ENCODE measurements around the gene PIP4K2B.

PIP4K2B gene

DNA sequence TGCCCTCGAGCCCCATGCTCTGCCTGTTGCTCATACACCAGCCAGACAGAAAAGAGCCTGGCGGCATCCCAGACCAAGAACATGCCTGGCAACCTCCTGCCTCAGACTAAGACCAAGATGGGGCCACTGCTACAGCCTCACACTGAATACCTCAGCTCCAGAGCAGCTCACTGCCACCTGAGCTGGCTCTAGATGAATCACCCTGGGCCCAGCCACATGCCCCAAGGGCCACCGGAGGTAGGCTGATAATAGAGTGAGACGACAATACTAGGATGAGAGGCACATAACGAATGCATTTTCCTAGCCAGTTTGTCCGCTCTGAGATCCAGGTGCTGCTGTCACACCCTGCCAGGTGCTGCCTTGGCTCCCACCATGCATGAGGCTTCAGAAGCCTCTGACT is 13.0 kb downstream of the PIP4K2B start:
- Histone ChIP-seq H4K20me1 (ENCODE audit: insufficient read depth, low read length) (peaks cover 34% of the 10 kb centered on the region), H3K27ac (ENCODE audit: low read length) (no peak overlapping the region), H3K4me1 (ENCODE audit: insufficient read depth, low read length) (no peaks in the 10 kb centered on the region), H3K4me2 (ENCODE audit: insufficient read depth, low read length) (no peak overlapping the region), H3K4me3 (ENCODE audit: low read depth in 1 of 2, low read length in 2 of 2) (no peak overlapping the region), H3K9me3 (ENCODE audit: insufficient read depth, low read length, severe bottlenecking) (no peaks in the 10 kb centered on the region), H3K9ac (ENCODE audit: low read depth, low read length) (no peak overlapping the region), H3K79me2 (ENCODE audit: insufficient read depth, low read length) (peaks cover 38% of the 10 kb centered on the region), H2AFZ (ENCODE audit: low read depth, low read length) (no peak overlapping the region), H3K27me3 (ENCODE audit: insufficient read depth, low read length, poor library complexity) (no peaks in the 10 kb centered on the region), H3K36me3 (ENCODE audit: insufficient read depth, low read length) (peaks cover 67% of the 10 kb centered on the region)
- no peak for TF ChIP-seq EZH2 (IDR thresholded peaks at IDR 0.05; ENCODE audit: borderline replicate concordance, low read depth, low read length, severe bottlenecking)
- TF ChIP-seq, protein P1, sequence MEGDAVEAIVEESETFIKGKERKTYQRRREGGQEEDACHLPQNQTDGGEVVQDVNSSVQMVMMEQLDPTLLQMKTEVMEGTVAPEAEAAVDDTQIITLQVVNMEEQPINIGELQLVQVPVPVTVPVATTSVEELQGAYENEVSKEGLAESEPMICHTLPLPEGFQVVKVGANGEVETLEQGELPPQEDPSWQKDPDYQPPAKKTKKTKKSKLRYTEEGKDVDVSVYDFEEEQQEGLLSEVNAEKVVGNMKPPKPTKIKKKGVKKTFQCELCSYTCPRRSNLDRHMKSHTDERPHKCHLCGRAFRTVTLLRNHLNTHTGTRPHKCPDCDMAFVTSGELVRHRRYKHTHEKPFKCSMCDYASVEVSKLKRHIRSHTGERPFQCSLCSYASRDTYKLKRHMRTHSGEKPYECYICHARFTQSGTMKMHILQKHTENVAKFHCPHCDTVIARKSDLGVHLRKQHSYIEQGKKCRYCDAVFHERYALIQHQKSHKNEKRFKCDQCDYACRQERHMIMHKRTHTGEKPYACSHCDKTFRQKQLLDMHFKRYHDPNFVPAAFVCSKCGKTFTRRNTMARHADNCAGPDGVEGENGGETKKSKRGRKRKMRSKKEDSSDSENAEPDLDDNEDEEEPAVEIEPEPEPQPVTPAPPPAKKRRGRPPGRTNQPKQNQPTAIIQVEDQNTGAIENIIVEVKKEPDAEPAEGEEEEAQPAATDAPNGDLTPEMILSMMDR (IDR thresholded peaks at IDR 0.05; ENCODE audit: borderline replicate concordance, extremely low read depth, low read length, poor library complexity, severe bottlenecking) = no peak
- no peak for DNase-seq
- ATAC-seq (ENCODE audit: insufficient read depth, low read depth) = no peak

DNA sequence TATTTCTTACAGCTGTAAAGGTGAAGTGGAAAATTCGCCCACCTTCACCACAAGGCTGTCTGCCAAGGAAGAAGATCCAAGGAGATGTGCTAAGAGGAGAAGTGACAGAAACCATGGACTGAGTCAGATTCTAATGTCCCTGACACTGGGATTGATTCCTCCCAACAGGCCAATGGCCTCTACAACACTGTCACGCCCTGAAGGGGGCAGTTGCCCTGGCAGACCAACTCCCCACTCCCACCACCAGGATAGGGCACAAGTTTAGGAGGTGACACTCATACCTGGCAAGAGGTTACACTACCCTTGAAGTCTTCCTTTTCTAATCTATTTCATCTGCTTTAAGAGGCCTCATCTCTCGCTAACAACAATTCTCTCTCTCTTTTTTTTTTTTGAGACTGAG is 16.1 kb downstream of the PIP4K2B start:
- Histone ChIP-seq H3K4me1 (ENCODE audit: insufficient read depth, low read length) (no peaks in the 10 kb centered on the region), H3K27ac (ENCODE audit: low read length) (no peak overlapping the region), H3K79me2 (ENCODE audit: insufficient read depth, low read length) (peaks cover 12% of the 10 kb centered on the region), H3K4me2 (ENCODE audit: insufficient read depth, low read length) (no peak overlapping the region), H3K9ac (ENCODE audit: low read depth, low read length) (no peak overlapping the region), H3K36me3 (ENCODE audit: insufficient read depth, low read length) (peaks cover 88% of the 10 kb centered on the region), H3K9me3 (ENCODE audit: insufficient read depth, low read length, severe bottlenecking) (no peaks in the 10 kb centered on the region), H4K20me1 (ENCODE audit: insufficient read depth, low read length) (peaks cover 12% of the 10 kb centered on the region), H3K4me3 (ENCODE audit: low read depth in 1 of 2, low read length in 2 of 2) (no peak overlapping the region), H2AFZ (ENCODE audit: low read depth, low read length) (no peak overlapping the region), H3K27me3 (ENCODE audit: insufficient read depth, low read length, poor library complexity) (no peaks in the 10 kb centered on the region)
- no peak for DNase-seq
- no peak for TF ChIP-seq EZH2 (IDR thresholded peaks at IDR 0.05; ENCODE audit: borderline replicate concordance, low read depth, low read length, severe bottlenecking)
- TF ChIP-seq, protein P1 (IDR thresholded peaks at IDR 0.05; ENCODE audit: borderline replicate concordance, extremely low read depth, low read length, poor library complexity, severe bottlenecking) = no peak
- ATAC-seq (ENCODE audit: insufficient read depth, low read depth) = no peak

DNA sequence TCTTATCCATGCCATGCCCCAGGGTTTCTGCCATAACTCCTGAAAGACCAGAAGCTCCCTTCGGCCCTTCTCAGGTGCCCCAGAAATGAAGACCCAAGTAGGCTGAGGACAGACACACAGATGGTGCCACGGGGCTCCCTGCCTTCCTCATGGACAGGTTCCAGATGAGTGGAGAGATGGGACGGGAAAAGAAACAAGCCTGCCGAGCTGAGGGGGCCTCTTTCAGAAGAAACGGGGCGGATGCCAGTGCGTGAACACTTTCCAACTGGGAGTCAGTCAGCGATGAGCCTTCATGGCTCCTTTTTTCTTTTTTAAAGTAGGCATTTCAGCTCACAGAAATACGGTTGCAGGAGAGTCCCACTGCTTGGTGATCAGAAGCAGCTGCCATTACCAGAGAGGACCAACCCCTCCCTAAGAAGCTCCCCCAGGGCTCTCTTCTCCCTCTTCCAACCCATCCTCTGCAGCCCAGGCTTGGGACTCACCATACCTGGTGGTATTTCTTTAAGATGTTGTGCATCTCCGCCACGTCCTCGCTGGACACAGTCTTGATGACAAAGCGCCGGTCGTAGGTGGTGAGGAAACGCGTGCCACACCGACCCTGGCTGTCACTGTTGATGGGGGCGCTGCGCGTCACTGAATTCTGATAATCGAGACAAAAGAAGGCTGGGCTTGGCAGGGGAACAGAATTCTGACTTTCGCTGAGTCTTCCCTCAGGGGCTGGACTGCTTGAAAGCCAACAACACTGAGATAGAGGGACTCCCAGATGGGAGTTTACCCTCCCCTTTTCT is 19.2 kb downstream of the PIP4K2B start:
- no peak for ATAC-seq (ENCODE audit: insufficient read depth, low read depth)
- Histone ChIP-seq H3K9me3 (ENCODE audit: insufficient read depth, low read length, severe bottlenecking) (no peaks in the 10 kb centered on the region), H3K9ac (ENCODE audit: low read depth, low read length) (no peak overlapping the region), H2AFZ (ENCODE audit: low read depth, low read length) (no peak overlapping the region), H3K4me1 (ENCODE audit: insufficient read depth, low read length) (no peaks in the 10 kb centered on the region), H3K4me3 (ENCODE audit: low read depth in 1 of 2, low read length in 2 of 2) (no peak overlapping the region), H4K20me1 (ENCODE audit: insufficient read depth, low read length) (peaks cover 4% of the 10 kb centered on the region), H3K27ac (ENCODE audit: low read length) (no peak overlapping the region), H3K4me2 (ENCODE audit: insufficient read depth, low read length) (no peak overlapping the region), H3K36me3 (ENCODE audit: insufficient read depth, low read length) (peaks cover 93% of the 10 kb centered on the region), H3K27me3 (ENCODE audit: insufficient read depth, low read length, poor library complexity) (no peaks in the 10 kb centered on the region), H3K79me2 (ENCODE audit: insufficient read depth, low read length) (no peaks in the 10 kb centered on the region)
- TF ChIP-seq EZH2 (IDR thresholded peaks at IDR 0.05; ENCODE audit: borderline replicate concordance, low read depth, low read length, severe bottlenecking) = no peak
- TF ChIP-seq, protein P1 (IDR thresholded peaks at IDR 0.05; ENCODE audit: borderline replicate concordance, extremely low read depth, low read length, poor library complexity, severe bottlenecking) = no peak
- no peak for DNase-seq
